Gastroesophageal sphincter (tissue), 4 donors: ENCODE data around the gene CLIP4. TPM values are rescaled to one million over a fixed set of nuclear protein-coding genes. Genes with fewer than 3 reads are reported as not detected.

ENCODE experiments used
- ATAC-seq: fragments of 150-250 bp; one replicate; pipeline ENCODE4 v1.9.1; 2016; ENCODE audit warnings: mild to moderate bottlenecking, moderate library complexity
- H3K27ac ChIP-seq, 4 donors: fragments of 200-600 bp; sonication (generic) in 3 of 4; 1 replicate in 3 of 4; 2 replicates in 1 of 4; pipeline ENCODE4 v1.5.1; 2016 to 2019
- H3K27me3 ChIP-seq: fragments of 200-600 bp; sonication (generic); one replicate; pipeline ENCODE4 v1.5.1; 2019
- H3K36me3 ChIP-seq, 2 donors: fragments of 200-600 bp; sonication (generic); one replicate each; pipeline ENCODE4 v1.5.1; 2019; ENCODE audit warnings: control low read depth in 1 of 2
- H3K4me1 ChIP-seq, 3 donors: fragments of 200-600 bp; sonication (generic); 1 replicate in 2 of 3; 2 replicates in 1 of 3; pipeline ENCODE4 v1.5.1; 2016 to 2019; ENCODE audit warnings: control low read depth in 2 of 3
- H3K4me3 ChIP-seq, 2 donors: fragments of 200-600 bp; sonication (generic); one replicate each; pipeline ENCODE4 v1.5.1; 2019; ENCODE audit warnings: mild to moderate bottlenecking in 1 of 2, moderate library complexity in 1 of 2
- H3K9me3 ChIP-seq, 3 donors: fragments of 200-600 bp; sonication (generic); one replicate each; pipeline ENCODE4 v1.5.1; 2017 to 2019; ENCODE audit warnings: control low read depth in 2 of 3
- EP300 ChIP-seq: sonication (generic); formaldehyde crosslinking; IDR thresholded peaks from one replicate; pipeline ENCODE4 v1.6.1; 2017; ENCODE audit warnings: antibody characterized with exemption, mild to moderate bottlenecking
- POLR2A ChIP-seq, 2 donors: fragments of 450-650 bp; IDR thresholded peaks; one replicate each; pipeline ENCODE4 v1.6.1; 2017; ENCODE audit warnings: antibody characterized with exemption in 2 of 2, mild to moderate bottlenecking in 2 of 2, moderate library complexity in 1 of 2
- POLR2AphosphoS5 ChIP-seq: sonication (generic); formaldehyde crosslinking; IDR thresholded peaks from one replicate; pipeline ENCODE4 v1.6.1; 2017; ENCODE audit warnings: antibody characterized with exemption
- WGBS, 2 donors: methylation state at CpG; one replicate each; pipeline ENCODE4 v1.1.5; 2018; ENCODE audit warnings: low coverage in 1 of 2; 5-methylcytosine and 5-hydroxymethylcytosine counted together
- total RNA-seq, 4 donors: library from RNA; depleted of rRNA; stranded (reverse); fragments of >200 nt; gene quantifications; one replicate each; pipeline ENCODE4 v1.1.0, GENCODE V29; 2016
- TF ChIP-seq, protein P1 (sequence below), 4 experiments: fragments of 200-600 bp in 2 of 4; fragments of 450-650 bp in 2 of 4; sonication (generic) in 1 of 4; IDR thresholded peaks; one replicate each; pipeline ENCODE4 v1.5.1; 2017 to 2019; ENCODE audit warnings: antibody characterized with exemption in 4 of 4, mild to moderate bottlenecking in 2 of 4, moderate library complexity in 2 of 4

CLIP4 gene
- 10 to 100 TPM; 64.7 to 96.0 (median 77.3) TPM for total RNA-seq

DNA sequence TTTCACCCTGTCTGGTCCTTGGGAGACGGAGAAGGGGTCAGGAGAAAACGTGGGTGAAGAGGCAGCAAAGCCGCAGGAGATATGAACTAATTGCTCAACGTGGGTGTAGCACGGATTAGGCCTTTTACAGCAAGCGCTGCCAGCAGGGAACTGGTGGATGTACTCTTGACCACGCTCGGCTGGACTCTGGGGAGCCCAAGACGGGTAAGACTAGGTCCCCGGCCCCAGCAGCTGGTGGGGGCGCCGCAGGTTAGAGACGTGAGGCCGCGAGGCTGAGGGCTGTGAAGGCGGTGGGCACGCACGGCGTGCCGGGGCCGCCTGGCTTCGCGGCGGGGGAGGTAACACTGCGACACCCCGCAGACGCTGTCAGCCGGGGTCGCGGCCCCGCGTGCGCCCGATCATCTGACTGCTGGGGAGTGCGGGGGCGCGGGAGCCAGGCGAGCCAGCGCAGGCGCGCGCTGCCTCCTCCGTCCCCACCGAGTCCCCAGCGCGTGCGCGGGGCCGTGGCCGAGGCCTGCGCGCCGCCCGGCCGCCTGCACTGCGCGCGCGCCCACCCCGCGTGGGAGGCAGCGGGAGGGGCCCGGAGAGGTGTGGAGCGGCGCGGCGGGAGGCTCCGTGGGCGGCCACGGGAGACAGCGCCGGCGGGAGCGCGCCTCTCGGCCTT is at the start of gene CLIP4:
Gene CLIP4 (plus strand): TSS at position 470 of the 664 bp plus-strand sequence. CDS start 5,974 bp downstream, outside the sequence.
- Histone ChIP-seq H3K4me3 (peak within 1 kb of the TSS; percentile 79 to 90), H3K27me3 (no peaks in the 10 kb centered on the region), H3K36me3 (no peaks in the 10 kb centered on the region), H3K4me1 (peaks cover 0 to 46% (median 11%) of the 10 kb centered on the region in 3 donors), H3K27ac (peak within 1 kb of the TSS; percentile 85 to 96 (median 93)), H3K9me3 (no peaks in the 10 kb centered on the region)
- TF ChIP-seq, protein P1, sequence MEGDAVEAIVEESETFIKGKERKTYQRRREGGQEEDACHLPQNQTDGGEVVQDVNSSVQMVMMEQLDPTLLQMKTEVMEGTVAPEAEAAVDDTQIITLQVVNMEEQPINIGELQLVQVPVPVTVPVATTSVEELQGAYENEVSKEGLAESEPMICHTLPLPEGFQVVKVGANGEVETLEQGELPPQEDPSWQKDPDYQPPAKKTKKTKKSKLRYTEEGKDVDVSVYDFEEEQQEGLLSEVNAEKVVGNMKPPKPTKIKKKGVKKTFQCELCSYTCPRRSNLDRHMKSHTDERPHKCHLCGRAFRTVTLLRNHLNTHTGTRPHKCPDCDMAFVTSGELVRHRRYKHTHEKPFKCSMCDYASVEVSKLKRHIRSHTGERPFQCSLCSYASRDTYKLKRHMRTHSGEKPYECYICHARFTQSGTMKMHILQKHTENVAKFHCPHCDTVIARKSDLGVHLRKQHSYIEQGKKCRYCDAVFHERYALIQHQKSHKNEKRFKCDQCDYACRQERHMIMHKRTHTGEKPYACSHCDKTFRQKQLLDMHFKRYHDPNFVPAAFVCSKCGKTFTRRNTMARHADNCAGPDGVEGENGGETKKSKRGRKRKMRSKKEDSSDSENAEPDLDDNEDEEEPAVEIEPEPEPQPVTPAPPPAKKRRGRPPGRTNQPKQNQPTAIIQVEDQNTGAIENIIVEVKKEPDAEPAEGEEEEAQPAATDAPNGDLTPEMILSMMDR (IDR thresholded peaks at IDR 0.05) = no peak
- TF ChIP-seq POLR2A (IDR thresholded peaks at IDR 0.05) = peak; percentile 42 to 72
- ATAC-seq = peak; percentile 80
- WGBS, 2 donors = 3 to 8% methylated on average over 7 to 8 of the region's 76 CpGs

DNA sequence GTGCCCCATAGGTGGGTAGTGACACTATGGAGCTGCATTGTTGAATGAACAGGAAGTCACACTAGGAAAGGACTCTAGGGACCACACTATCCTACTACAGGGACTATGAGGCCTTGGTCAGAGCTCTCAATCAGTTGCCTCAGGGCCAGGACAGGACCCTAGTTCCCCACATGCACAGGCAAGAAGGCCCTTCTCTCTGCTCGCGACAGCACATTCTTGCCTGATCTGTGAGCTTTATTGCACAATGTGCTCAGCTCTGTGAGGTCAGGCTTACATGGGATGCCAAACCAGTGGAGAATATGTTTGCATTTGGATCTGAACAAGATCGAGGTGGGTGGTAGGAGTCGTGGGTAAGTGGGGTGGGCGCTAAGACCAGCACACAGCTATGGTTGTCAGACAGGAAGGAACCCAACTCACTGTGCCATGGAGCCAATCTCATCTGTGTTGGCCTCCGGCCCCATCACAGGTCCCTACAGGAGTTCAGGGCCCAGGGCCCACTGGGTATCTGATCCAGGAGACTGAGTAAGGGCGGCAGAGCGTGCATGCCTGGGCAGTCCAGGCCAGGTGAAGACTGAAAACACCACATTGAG is 48.8 kb upstream of the CLIP4 start:
- no peak for TF ChIP-seq POLR2A (IDR thresholded peaks at IDR 0.05)
- TF ChIP-seq EP300 = no peak
- no peak for TF ChIP-seq POLR2AphosphoS5
- TF ChIP-seq, protein P1 (IDR thresholded peaks at IDR 0.05) = no peak
- H3K4me1 ChIP-seq = peaks cover 0 to 48% (median 25%) of the 10 kb centered on the region in 3 donors
- H3K27me3 ChIP-seq = no peaks in the 10 kb centered on the region
- H3K4me3 ChIP-seq = no peak overlapping the region
- WGBS, 2 donors = 81 to 92% methylated on average over 2 to 5 of the region's 8 CpGs
- H3K36me3 ChIP-seq = no peaks in the 10 kb centered on the region
- ATAC-seq = peak; percentile 41
- peak overlapping the region in 3 of 4 donors; percentile 26 to 75 (median 37) for H3K27ac ChIP-seq
- H3K9me3 ChIP-seq = no peaks in the 10 kb centered on the region

DNA sequence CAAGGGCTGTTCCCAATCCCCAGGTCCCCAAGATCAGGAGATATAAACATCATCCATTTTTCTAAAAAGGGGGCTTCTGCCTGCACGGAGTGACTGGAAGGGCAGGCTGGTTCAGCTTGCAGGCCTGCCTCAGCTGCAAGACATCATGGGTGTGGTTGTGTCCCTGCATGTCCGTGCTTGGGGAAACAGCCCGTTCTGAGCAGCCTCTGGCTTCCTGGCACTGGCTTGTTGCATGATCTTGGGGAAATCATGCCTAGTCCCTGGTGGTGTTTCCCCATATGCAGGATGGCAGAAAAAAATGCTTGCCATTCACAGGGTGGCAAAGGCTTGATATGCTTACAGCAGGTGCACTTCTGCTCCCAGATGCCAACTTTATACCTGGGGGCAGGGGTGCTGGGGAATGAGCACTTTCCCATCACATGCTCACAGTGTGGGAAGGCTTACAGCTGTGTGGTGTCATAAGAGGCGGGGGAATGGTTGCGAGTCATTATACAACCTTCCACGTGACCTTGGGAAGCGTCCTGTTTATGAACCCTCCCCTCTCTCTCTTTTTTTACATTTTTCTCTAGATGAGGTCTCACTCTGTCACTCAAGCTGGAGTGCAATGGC is 48.1 kb upstream of the CLIP4 start:
- 75 to 80% methylated on average over 4 of the region's 7 CpGs for WGBS, 2 donors
- H3K27me3 ChIP-seq = no peaks in the 10 kb centered on the region
- no peak overlapping the region for H3K4me3 ChIP-seq
- ATAC-seq = no peak
- no peaks in the 10 kb centered on the region for H3K9me3 ChIP-seq
- H3K36me3 ChIP-seq = no peaks in the 10 kb centered on the region
- TF ChIP-seq POLR2AphosphoS5 (no peak), EP300 (no peak), POLR2A (IDR thresholded peaks at IDR 0.05) (no peak)
- TF ChIP-seq, protein P1 (IDR thresholded peaks at IDR 0.05) = no peak
- H3K27ac ChIP-seq = peak overlapping the region in 2 of 4 donors; percentile 26 to 37
- peaks cover 0 to 48% (median 25%) of the 10 kb centered on the region in 3 donors for H3K4me1 ChIP-seq

GRCh38 chr2:29068513-29068912 is 46.7 kb upstream of the CLIP4 start:
- Histone ChIP-seq H3K27ac (no peak overlapping the region), H3K36me3 (no peaks in the 10 kb centered on the region), H3K4me1 (peaks cover 0 to 37% (median 18%) of the 10 kb centered on the region in 3 donors), H3K27me3 (no peaks in the 10 kb centered on the region), H3K9me3 (no peaks in the 10 kb centered on the region), H3K4me3 (no peak overlapping the region)
- TF ChIP-seq POLR2AphosphoS5 = no peak
- no peak for TF ChIP-seq POLR2A (IDR thresholded peaks at IDR 0.05)
- no peak for TF ChIP-seq EP300
- TF ChIP-seq, protein P1 (IDR thresholded peaks at IDR 0.05) = no peak
- no peak for ATAC-seq
- 67 to 85% methylated on average over 3 to 4 of the region's 7 CpGs for WGBS, 2 donors
